PC-9 (cell line): Measurements from ENCODE around the gene UBE2S.

ENCODE experiments used
- EZH2 ChIP-seq: fragments of 200-600 bp; sonication (generic); IDR thresholded peaks from 2 replicates; pipeline ENCODE4 v1.8.0; 2017; ENCODE audit warnings: antibody characterized with exemption, low read depth
- TF ChIP-seq, protein P1 (sequence below): fragments of 200-600 bp; sonication (generic); conservative IDR thresholded peaks from 2 replicates; pipeline ENCODE4 v1.6.1; 2017; ENCODE audit warnings: mixed run types, antibody characterized with exemption, mild to moderate bottlenecking, moderate library complexity

- TF ChIP-seq, protein P1, sequence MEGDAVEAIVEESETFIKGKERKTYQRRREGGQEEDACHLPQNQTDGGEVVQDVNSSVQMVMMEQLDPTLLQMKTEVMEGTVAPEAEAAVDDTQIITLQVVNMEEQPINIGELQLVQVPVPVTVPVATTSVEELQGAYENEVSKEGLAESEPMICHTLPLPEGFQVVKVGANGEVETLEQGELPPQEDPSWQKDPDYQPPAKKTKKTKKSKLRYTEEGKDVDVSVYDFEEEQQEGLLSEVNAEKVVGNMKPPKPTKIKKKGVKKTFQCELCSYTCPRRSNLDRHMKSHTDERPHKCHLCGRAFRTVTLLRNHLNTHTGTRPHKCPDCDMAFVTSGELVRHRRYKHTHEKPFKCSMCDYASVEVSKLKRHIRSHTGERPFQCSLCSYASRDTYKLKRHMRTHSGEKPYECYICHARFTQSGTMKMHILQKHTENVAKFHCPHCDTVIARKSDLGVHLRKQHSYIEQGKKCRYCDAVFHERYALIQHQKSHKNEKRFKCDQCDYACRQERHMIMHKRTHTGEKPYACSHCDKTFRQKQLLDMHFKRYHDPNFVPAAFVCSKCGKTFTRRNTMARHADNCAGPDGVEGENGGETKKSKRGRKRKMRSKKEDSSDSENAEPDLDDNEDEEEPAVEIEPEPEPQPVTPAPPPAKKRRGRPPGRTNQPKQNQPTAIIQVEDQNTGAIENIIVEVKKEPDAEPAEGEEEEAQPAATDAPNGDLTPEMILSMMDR = no peak
- TF ChIP-seq EZH2 = no peak
Observed at GRCh38 chr19:55391191-55391670, 16.4 kb downstream of the UBE2S start.
